DOHH2 (cell line): ENCODE results near the gene NME3.

Experiments used
- H3F3A ChIP-seq: fragments of 200-600 bp; sonication (generic), shearing (Covaris generic); 2 replicates; pipeline ENCODE4 v1.6.0; 2016; ENCODE audit warnings: antibody characterized with exemption, mild to moderate bottlenecking; ENCODE audit not compliant: control insufficient read depth, insufficient read depth
- H3K27ac ChIP-seq: fragments of 200-600 bp; sonication (generic); 2 replicates; pipeline ENCODE4 v1.5.1; 2014; ENCODE audit warnings: low read depth, mild to moderate bottlenecking, low read length, moderate library complexity
- H3K27me3 ChIP-seq: fragments of 200-600 bp; sonication (generic); 2 replicates; pipeline ENCODE4 v1.6.1; 2014; ENCODE audit warnings: mild to moderate bottlenecking, low read length, mixed read lengths; ENCODE audit not compliant: control insufficient read depth
- H3K36me3 ChIP-seq: fragments of 200-600 bp; sonication (generic); 2 replicates; pipeline ENCODE4 v1.6.1; 2014; ENCODE audit warnings: mild to moderate bottlenecking, low read length, moderate library complexity, mixed read lengths; ENCODE audit not compliant: control insufficient read depth
- H3K4me1 ChIP-seq: fragments of 200-600 bp; sonication (generic); 2 replicates; pipeline ENCODE4 v1.6.1; 2014; ENCODE audit warnings: mild to moderate bottlenecking, low read length, mixed read lengths; ENCODE audit not compliant: control insufficient read depth
- H3K4me2 ChIP-seq: fragments of 200-600 bp; sonication (generic); 2 replicates; pipeline ENCODE4 v1.6.0; 2014; ENCODE audit warnings: mild to moderate bottlenecking, low read length, moderate library complexity
- H3K4me3 ChIP-seq: fragments of 200-600 bp; sonication (generic); 2 replicates; pipeline ENCODE4 v1.5.1; 2014; ENCODE audit warnings: mild to moderate bottlenecking, low read length, mixed read lengths
- H3K79me2 ChIP-seq: fragments of 200-600 bp; sonication (generic); 2 replicates; pipeline ENCODE4 v1.6.1; 2014; ENCODE audit warnings: mild to moderate bottlenecking, low read length, mixed read lengths; ENCODE audit not compliant: control insufficient read depth
- H3K9me2 ChIP-seq: fragments of 200-600 bp; sonication (generic); replicated peaks from 2 replicates; pipeline ENCODE4 v1.6.1; 2014; ENCODE audit warnings: mild to moderate bottlenecking, low read length, mixed read lengths; ENCODE audit not compliant: control insufficient read depth
- H3K9me3 ChIP-seq: fragments of 200-600 bp; sonication (generic); 2 replicates; pipeline ENCODE4 v1.6.1; 2014; ENCODE audit warnings: antibody characterized with exemption, low read length, mixed read lengths; ENCODE audit not compliant: control insufficient read depth, insufficient read depth
- H4K20me1 ChIP-seq: fragments of 200-600 bp; sonication (generic); 2 replicates; pipeline ENCODE4 v1.6.0; 2014; ENCODE audit warnings: low read depth, mild to moderate bottlenecking, antibody characterized with exemption, low read length, moderate library complexity; ENCODE audit not compliant: control insufficient read depth, insufficient read depth
- EZH2phosphoT487 ChIP-seq: fragments of 200-600 bp; sonication (generic); IDR thresholded peaks from 2 replicates; pipeline ENCODE4 v1.6.1; 2017; ENCODE audit warnings: borderline replicate concordance, mild to moderate bottlenecking, antibody characterized with exemption, low read length, moderate library complexity, mixed read lengths
- TF ChIP-seq, protein P1 (sequence below): fragments of 200-600 bp; sonication (generic); IDR thresholded peaks from one replicate; pipeline ENCODE4 v1.5.1; 2014; ENCODE audit warnings: antibody characterized with exemption, mild to moderate bottlenecking, low read depth, low read length; ENCODE audit not compliant: poor library complexity, severe bottlenecking

Gene NME3

GRCh38 chr16:1791256-1791942 lies 20.1 kb upstream of the NME3 start:
- Histone ChIP-seq H3F3A (no peaks in the 10 kb centered on the region), H3K79me2 (peaks cover 15% of the 10 kb centered on the region), H3K27ac (no peak overlapping the region), H3K36me3 (peaks cover 10% of the 10 kb centered on the region; the same call in 1 of the 2 replicates), H3K9me3 (no peaks in the 10 kb centered on the region), H4K20me1 (no peaks in the 10 kb centered on the region), H3K27me3 (no peaks in the 10 kb centered on the region), H3K4me2 (no peak overlapping the region), H3K4me1 (no peaks in the 10 kb centered on the region), H3K9me2 (no peaks in the 10 kb centered on the region), H3K4me3 (no peak overlapping the region)
- TF ChIP-seq, protein P1, sequence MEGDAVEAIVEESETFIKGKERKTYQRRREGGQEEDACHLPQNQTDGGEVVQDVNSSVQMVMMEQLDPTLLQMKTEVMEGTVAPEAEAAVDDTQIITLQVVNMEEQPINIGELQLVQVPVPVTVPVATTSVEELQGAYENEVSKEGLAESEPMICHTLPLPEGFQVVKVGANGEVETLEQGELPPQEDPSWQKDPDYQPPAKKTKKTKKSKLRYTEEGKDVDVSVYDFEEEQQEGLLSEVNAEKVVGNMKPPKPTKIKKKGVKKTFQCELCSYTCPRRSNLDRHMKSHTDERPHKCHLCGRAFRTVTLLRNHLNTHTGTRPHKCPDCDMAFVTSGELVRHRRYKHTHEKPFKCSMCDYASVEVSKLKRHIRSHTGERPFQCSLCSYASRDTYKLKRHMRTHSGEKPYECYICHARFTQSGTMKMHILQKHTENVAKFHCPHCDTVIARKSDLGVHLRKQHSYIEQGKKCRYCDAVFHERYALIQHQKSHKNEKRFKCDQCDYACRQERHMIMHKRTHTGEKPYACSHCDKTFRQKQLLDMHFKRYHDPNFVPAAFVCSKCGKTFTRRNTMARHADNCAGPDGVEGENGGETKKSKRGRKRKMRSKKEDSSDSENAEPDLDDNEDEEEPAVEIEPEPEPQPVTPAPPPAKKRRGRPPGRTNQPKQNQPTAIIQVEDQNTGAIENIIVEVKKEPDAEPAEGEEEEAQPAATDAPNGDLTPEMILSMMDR, result no peak
- no peak for TF ChIP-seq EZH2phosphoT487

DNA sequence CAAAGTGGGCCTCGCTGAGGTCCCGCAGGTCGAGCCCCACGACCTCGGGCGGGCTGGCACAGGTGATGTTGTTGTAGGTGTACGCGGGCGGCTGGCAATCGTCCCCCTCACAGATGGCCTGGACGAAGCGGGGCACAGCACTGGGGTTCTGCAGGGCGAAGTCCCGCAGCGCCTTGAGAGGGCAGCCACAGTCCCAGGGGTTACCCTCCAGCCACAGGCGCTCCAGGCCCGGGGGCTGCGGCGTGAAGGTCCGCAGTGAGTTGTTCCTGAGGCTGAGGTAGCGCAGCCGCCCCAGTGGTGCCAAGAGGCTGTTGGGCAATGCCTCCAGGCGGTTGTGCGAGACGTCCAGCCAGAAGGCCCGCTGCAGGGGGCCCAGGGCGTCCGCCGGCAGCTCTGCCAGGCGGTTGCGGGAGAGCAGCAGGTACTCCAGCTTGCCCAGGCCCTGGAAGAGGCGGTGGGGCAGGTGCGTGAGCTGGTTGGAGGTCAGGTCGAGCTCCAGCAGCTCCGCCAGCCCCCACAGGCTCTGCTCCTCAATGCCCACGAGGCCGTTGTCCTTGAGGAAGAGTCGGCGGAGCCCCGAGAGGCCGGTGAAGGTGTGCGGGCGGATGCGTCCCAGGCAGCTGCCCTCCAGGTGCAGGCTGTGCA lies 19.4 kb upstream of the NME3 start:
- no peaks in the 10 kb centered on the region for H3K9me3 ChIP-seq
- no peaks in the 10 kb centered on the region for H3K27me3 ChIP-seq
- no peaks in the 10 kb centered on the region for H3K4me1 ChIP-seq
- H3K4me3 ChIP-seq, result no peak overlapping the region
- H3K9me2 ChIP-seq, result no peaks in the 10 kb centered on the region
- peaks cover 13% of the 10 kb centered on the region for H3K36me3 ChIP-seq
- no peak for TF ChIP-seq EZH2phosphoT487
- TF ChIP-seq, protein P1, result no peak
- no peaks in the 10 kb centered on the region for H4K20me1 ChIP-seq
- H3K27ac ChIP-seq, result no peak overlapping the region
- peaks cover 22% of the 10 kb centered on the region for H3K79me2 ChIP-seq
- no peak overlapping the region for H3K4me2 ChIP-seq
- no peaks in the 10 kb centered on the region for H3F3A ChIP-seq

- H3K36me3 ChIP-seq, result peaks cover 15% of the 10 kb centered on the region
Observed at GRCh38 chr16:1790261-1790610, 18.9 kb upstream of the NME3 start.

More at GRCh38 chr16:1790261-1790610, 18.9 kb upstream of the NME3 start:
- Histone ChIP-seq H3K9me2 (no peaks in the 10 kb centered on the region), H3K4me1 (no peaks in the 10 kb centered on the region), H3K4me2 (no peak overlapping the region), H3K27me3 (no peaks in the 10 kb centered on the region), H4K20me1 (no peaks in the 10 kb centered on the region), H3K9me3 (no peaks in the 10 kb centered on the region), H3K79me2 (peaks cover 27% of the 10 kb centered on the region), H3K4me3 (no peak overlapping the region), H3F3A (no peaks in the 10 kb centered on the region), H3K27ac (no peak overlapping the region)
- no peak for TF ChIP-seq EZH2phosphoT487
- TF ChIP-seq, protein P1, result no peak
